Left renal pelvis (tissue), 4 donors: Measurements from ENCODE around the gene SPOPL. TPM values are rescaled to one million over a fixed set of nuclear protein-coding genes. Genes with fewer than 3 reads are reported as not detected.

ENCODE experiments used
- DNase-seq, 4 donors: peaks; one replicate each; pipeline ENCODE4 v3.0.0-alpha.2; 2013; ENCODE audit warnings: low read depth in 4 of 4, low spot score in 3 of 4
- polyA plus RNA-seq, 4 donors: library from polyadenylated mRNA; unstranded; fragments of 120-200 nt; gene quantifications; one replicate each; pipeline ENCODE4 v1.2.1, GENCODE V29; 2013; ENCODE audit not compliant: insufficient read length in 4 of 4

The SPOPL gene
- polyA plus RNA-seq, 4 donors: 17.1 to 29.7 (median 27.0) TPM

GRCh38 chr2:138596403-138596802 is 94.8 kb downstream of the SPOPL start:
- DNase-seq: no peak

- peak in 1 of 4 donors; percentile 2 for DNase-seq
These were observed 99.3 kb downstream of the SPOPL start for GRCh38 chr2:138600732-138601457.

DNA sequence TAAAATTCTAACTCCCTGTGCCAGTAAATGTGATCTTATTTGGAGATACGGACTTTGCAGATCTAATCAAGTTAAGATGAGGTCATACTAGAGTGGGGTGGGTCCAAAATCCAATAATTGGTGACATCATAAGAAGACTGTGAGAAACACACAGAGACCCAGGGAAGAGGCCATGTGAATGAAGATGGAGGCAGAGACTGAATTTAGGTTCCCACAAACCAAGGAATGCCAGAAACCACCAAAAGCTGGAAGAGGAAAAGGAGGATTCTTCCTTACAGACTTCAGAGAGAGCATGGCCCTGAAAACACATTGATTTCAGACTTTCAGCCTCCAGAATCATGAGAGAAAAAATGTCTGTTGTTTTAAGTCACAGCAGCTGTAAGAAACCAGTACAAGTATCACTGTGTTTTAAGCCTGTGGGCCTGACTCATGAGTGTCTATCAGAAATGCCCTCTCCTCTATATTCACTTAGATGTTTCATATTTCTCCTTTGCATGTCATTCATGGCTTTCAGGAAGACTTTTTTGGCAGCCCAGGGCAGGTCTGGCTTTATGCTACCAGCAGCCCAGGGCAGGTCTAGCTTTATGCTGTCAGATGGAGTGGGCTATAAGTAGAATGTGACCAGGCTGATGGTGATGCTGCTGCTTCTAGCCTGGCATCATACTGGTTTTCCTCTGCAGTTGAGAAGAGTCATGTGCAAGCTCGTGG is 100.0 kb downstream of the SPOPL start:
- DNase-seq: no peak

GRCh38 chr2:138602166-138602460 is 100.5 kb downstream of the SPOPL start:
- DNase-seq: no peak

GRCh38 chr2:138607746-138608145 is 106.2 kb downstream of the SPOPL start:
- DNase-seq: no peak

DNA sequence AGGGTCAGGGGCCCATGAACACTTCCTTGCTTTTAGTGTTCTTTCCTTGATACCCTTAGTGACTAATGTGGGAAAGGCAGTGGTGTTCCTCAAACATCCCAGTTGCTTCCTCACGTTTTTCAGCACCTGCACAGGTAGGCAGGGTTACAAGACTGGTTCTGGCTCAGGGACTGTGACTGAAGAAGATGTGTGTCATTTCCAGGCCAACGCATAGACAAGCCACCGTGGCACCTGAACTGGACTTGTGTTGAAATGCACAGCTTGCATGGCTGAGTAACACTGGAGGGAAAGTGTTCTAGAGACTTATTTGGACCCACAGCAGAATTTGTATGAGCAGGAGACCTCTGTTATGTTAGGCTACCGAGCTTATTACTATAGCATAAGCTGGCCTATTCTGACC is 107.9 kb downstream of the SPOPL start:
- no peak for DNase-seq

DNA sequence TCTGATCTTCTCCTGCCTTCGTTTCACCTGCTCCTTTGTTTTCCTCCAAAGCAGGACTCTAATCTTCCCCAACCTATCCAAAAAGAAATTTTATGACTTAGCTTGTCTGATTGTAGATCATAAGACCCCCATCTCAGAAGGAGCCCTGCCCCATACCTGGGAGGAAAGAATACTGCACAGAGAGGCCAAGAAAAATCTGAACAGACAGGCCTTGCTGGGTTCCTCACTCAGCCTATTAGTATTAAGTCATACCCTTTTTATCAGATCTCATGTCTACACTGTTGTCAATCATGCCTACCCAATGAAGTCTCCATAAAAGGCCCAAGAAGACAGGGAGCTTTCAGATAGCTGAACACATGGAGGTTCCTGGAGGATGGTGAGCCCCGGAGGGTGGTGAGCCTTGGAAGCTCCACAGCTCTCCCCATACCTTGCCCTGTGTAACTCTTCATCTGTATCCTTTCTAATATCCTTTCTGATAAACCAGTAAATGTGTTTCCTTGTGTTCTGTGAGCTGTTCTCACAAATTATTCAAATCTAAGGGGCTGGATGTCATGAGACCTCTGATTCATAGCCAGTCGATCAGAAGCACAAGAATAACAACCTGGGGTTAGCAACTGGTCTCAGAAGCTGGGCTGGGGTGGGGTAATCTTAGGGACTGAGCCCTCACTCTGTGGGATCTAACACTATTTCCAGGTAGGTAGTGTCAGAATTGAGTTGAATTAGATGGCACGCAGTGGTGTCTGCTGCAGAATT is 108.8 kb downstream of the SPOPL start:
- no peak for DNase-seq

DNA sequence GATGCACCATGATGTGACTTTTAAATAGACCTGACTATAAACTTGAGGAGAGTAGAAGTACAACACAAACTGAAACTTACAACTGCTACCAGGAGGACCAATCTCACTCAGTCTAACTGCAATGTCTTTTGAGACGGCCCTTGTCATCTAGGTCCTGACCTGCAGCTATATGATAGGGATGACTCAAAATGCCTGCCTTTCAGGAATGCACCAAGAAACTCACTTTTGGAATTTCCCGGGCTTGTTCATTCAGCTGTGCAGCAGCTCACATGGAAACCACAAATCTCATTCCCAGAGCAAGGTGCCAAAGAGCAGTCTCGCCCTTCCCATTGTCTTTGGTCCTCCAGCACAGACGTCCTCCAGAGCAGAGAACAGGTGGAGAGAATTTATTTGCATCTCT is 113.7 kb downstream of the SPOPL start:
- DNase-seq: no peak

DNA sequence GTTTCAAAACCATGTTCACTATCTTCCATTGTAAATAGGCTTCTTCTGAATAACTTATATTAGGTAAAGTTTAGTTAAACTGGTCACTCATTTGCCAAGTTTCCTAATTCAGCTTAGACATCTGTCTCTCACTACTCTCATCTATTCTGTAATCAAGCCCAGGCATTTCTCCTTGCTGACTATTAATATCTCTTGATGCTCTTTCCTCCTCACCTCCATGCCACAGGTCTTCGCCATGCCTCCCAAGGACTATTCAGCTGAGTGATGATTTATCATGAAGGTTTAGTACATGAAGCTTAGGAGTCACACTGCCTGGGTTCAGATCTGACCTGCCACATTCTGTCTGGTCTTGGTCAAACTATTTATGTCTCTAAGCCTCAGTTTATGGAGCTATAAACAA is 115.5 kb downstream of the SPOPL start:
- DNase-seq: no peak

- DNase-seq: no peak
These were observed 117.4 kb downstream of the SPOPL start for GRCh38 chr2:138618971-138619370.

DNA sequence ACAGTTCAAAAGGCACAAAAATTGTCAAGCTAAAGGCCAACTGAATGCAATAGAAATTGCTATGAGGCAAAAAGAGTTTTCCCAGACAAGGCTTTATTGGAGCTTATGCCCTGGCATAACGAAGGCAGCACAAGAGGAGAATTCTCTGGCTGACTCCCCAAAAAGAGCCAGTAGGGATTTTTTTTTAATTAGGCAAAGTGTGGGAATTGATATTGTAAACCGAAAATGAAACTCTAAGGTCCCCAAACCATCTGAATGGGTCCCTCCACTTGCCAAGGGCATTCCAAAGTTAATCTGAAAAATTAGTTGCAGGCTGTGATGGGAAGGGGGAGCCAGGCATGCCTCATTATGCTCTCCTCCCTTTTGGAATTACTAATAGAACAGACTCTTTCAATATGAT is 118.9 kb downstream of the SPOPL start:
- no peak for DNase-seq

- no peak for DNase-seq
These were observed 119.6 kb downstream of the SPOPL start for GRCh38 chr2:138621139-138621538.

- DNase-seq: no peak
These were observed 121.0 kb downstream of the SPOPL start for GRCh38 chr2:138622613-138623012.
